ENCODE data around the gene TTC22.

Gene TTC22

DNA sequence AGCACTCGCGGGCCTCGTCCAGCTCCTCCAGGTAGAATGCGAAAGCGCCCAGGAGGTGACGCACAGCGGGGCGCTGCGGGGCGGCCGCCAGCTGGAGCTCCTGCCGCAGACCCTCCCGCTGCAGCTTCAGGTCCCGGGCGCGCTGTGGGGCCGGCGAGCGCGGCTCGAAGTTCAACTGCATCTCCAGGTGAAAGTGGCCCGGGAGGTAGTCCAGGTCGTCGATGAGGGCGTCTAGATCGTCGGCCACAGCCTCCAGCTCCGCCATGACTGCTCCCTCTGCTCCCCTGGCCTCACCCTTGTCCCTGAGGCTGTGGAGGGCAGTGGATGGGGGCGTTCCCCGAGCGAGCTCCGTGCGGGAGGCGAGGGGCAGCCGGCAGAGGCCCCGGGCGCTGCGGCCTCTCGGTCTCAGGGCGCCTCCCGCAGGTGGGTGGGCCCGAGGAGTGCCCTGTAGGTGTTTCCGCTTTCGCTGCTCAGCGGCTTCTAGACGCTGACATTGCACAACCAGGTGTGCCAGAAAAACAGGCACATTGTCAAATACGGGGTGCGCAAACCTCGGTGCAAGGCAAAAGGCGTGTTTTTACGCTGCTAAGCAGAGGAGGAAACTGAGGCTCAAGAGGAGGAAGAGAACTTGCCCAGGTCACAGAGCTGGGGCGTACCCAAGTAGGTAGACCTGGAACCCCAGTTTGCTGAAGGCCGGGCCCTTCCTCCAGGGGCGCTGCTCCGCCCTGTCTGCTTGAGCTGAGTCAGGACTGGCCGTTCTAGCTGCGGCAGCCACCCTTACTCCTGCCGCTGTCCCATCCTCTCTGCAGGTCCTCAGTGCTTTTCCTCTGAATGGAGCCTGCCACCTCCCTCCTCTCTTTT, at the start of gene TTC22:
Gene TTC22 (minus strand): TSS at position 425 of the 861 bp plus-strand sequence. CDS start 160 bp downstream, at position 265.
- DNase-seq (ENCODE audit: low read depth in 2 of 2): peak; percentile 58 to 61

DNA sequence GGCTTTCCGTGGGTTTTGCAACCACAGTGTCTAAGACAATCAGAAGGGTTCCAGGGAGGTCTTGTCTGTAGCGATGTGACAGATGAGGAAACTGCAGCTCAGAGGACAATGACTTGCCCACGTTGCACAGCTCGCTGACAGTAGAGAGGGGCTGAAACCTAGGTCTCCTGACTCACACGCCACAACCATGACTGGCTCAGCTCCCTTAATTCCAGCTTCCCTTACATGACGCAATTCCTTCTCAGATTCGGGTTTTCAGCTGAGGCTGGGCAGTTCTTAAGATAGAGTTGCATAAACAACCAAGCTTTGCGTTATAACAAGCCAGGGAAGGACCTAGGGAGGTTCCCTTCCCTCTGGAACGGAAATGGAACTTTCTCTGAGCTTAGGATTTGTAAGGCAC, 49.6 kb upstream of the TTC22 start:
- no peak for DNase-seq (ENCODE audit: low read depth in 2 of 2)

DNA sequence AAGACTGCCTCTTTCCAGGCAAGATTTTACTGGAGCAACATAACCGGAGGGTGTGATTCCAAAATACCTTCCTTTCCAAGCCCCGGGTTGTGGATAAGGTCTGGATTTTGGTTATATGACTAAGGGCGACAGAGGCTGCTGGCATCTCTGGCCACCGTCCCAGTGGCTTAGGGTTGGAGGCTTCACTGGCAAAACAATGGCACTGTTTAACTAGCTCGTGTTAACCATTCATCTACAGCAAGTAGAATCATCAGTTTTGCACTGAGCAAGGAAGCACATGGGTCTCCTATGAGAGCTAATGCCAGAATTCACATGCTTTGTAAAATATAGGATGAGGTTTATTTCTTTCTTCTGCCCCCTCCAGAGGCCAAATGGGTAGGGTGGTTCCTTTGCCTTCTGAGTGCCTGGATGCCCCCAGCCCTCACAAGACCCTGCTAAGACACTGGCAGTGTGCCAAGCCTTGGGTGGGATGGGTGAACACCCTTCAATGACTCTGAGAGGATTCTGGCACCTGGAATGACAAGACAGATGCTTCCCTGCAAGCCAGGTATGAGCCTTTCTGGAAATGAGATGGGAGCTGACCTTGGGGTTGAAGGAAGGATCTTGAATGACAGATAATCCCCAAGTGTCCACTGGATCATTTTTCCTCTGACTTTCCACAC, 49.1 kb upstream of the TTC22 start:
- no peak for DNase-seq (ENCODE audit: low read depth in 2 of 2)

DNA sequence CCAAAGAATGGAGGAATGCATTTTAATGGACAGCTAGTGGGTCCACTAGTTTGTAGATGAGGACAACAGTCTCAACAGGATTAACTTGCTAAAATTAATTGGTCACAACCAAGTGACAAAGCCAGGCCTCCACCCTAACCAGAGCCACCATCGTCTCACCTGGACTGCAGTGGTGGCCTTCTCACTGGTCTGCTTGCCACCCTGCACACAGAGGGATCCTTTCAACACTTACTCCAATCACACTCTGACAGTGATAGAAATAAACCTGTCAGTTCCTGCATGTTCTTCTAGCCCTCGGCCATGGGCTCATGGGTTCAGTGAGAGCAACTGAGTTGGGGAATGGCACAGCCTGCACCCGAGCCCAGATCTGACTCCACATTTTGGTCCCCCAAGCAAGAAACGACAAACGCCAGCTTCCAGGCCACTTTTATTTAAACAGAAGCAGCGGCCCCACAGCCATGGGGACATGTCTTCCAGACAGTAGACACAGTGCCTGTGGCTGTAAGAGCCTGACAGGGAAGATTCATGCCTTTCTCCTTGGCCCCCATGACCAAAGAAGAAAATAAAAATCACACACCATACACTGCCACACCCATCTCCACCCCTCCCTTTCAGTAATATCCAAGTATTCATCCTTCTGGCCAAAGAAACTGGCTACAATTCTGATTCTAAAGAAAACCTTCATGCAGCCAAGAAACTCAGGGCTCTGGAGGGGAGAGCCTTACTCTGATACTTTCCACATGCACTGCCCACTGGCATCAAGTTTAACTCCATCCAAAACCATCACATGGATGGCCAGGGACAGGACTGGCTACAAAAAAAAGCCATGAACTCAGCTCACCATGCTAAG, 48.3 kb upstream of the TTC22 start:
- DNase-seq (ENCODE audit: low read depth in 2 of 2): no peak

DNA sequence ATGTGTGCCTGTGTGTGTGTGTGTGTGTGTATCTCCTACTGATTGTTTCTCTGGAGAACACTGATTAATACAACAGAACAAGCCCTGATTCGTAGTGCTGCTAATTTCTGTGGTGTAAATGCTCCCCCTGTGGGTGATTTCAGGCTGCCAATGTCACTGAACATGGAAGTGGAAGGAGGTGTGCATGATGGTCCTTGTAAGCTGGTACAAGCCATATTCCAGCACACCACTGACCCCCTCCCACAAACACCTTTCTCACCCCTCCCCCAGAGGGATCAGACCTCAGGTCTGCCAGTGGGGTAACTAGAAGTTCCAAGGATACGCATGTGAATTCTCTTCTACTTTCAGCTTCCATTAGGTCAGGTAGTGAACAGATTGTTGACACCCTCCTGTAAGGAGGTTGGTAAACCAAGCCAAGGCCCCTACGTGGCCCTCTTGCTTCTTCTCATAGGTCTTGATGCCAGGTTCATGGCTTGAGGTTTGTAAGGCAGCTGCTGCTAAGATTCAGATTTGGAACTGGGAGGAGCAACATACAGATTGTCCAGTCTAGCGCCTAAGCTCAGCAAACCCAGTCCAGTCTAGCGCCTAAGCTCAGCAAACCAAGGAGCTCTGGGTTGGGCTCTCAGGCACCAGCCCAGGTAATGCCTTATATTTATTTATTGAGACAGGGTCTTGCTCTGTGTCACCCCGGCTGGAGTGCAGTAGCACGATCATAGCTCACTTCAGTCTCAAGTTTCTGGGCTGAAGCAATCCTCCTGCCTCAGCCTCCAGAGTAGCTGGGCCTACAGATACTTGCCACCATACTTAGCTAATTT, 47.2 kb upstream of the TTC22 start:
- no peak for DNase-seq (ENCODE audit: low read depth in 2 of 2)

DNA sequence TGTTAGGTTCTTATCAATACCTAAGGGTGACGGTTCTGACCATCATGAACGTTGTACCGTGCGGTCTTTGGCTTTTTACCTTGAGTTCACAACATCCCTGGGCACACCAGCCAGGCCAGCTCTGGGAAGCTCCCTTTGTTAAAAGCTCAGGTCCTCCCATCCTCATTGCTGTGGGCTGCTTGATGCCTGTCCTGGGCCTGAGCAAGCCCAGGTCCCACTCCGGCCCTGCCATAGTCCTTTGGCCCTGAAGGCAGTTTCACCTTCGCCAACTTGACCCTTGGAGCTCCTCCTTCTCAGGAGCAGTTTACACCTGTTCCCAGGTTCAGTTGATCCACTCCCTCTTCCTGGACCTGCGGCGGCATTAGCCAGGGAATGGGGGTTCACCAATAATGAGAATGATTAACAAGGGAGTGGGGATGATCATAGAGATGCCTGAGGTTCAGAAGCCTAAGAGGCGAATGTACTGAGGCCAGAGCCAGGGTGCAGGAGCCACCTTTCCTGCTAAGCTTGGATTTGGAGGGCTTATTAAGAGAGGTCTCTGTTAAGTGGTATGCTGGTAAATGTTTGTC, 45.7 kb upstream of the TTC22 start:
- no peak for DNase-seq (ENCODE audit: low read depth in 2 of 2)

DNA sequence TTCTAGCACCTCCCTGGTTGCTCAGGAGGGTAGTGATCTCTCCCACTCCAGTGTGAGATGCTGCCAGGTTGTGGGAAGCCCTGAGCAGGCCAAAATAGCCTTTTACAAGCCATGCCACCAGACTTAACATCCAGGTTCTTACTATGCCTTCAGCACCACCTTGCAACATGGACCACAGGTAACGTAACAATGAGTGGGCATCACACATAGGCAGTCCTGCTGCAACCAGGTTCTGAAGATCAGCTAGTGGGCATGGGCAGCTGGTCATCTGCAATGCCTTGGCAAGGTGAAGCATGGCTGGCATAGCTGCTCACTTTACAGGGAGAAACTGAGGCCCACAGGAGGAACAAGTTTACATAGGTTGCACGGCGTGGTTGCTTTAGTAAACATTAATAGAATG, 45.2 kb upstream of the TTC22 start:
- no peak for DNase-seq (ENCODE audit: low read depth in 2 of 2)

DNA sequence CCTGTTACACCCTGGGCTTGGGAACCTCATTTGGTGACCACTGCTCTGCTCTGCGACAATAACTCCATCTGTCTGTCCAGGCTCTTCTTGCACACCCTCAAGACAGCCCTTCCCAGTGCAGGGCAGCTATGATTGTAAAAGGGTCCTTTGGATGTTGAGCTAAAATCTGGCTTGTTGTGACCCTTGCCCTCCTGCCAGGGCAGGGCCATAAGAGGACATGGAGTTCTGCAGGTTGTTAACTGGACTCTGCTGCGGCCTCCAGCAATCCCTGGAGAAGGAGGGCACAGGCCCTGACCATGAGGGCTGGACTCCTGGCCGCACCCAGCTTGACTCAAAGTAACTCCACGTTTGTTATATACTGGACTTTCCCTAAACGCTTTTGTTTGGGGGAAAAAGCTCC, 44.6 kb upstream of the TTC22 start:
- no peak for DNase-seq (ENCODE audit: low read depth in 2 of 2)

DNA sequence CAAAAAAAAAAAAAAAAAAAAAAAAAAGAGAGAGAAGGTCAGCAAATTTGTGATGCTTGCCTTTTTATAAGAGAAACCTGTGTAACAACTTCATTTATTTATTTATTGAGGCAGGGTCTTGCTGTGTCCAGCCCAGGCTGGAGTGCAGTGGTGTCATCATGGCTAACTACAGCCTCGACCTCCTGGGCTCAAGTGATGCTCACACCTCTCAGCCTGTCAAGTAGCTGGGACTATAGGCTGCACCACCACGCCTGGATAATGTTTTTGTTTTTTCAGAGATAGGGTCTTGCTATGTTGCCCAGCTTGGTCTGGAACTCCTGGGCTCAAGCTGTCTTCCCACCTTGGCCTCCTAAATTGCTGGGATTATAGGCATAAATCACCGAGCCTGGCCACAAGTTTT, 43.4 kb upstream of the TTC22 start:
- no peak for DNase-seq (ENCODE audit: low read depth in 2 of 2)

DNA sequence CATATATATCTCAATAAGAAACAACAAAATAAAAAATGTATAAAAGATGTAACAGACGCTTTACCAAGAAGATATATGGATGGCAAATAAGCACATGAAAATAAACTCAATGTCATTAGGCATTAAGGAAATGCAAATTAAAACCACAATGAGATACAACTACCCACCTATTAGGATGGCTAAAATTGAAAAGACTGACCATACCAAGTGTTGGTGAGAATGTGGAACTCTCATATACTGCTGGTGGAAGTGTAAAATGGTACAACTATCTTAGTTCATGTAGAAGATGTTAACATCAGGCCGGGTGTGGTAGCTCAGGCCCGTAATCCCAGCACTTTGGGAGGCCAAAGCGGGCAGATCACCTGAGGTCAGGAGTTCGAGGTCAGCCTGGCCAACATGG, 42.3 kb upstream of the TTC22 start:
- no peak for DNase-seq (ENCODE audit: low read depth in 2 of 2)

DNA sequence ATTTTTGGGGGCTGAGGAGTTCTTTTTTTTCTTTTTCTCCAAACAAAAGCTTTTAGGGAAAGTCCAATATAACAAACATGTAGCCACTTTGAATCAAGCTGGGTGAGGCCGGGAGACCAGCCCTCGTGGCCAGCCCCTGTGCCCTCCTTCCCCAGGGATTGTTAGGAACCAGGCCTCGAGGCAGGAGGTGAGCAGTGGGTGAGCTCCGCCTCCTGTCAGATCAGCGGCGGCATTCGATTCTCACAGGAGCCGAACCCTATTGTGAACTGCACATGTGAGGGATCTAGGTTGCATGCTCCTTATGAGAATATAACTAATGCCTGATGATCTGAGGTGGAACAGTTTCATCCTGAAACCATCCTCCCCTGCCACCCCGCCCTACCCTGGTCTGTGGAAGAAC, 41.8 kb upstream of the TTC22 start:
- no peak for DNase-seq (ENCODE audit: low read depth in 2 of 2)

DNA sequence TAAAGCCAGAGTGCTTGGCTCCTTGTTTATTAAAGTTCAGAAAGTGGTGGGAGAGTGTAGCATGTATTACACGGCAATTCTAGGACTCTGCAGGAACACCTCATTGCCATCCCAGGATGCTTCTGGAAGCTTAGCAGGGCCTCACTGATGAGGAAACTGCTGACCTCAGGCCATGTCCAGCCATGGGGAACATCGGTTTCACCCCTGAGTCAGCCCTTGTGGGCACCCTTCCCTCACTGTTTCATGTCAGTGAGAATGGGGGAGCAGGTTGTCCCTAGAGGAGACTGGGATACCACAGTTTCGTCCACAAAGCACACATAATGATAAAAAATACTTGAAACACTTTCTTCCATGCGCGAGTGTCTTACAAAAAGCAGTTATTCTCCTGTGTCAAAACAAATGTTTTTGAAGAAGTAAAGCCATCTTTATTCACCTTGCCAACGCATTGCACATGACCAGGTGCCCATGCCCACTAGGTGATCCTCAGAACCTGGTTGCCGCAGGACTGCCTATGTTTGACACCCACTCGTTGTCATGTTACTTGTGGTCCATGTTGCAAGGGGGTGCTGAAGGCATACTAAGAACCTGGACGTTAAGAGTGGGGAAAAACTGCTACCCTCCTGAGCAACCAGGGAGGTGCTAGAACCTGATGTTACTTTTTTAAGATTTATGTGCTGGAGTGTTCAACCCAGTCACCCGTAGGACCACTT, 41.2 kb upstream of the TTC22 start:
- DNase-seq (ENCODE audit: low read depth in 2 of 2): no peak

DNA sequence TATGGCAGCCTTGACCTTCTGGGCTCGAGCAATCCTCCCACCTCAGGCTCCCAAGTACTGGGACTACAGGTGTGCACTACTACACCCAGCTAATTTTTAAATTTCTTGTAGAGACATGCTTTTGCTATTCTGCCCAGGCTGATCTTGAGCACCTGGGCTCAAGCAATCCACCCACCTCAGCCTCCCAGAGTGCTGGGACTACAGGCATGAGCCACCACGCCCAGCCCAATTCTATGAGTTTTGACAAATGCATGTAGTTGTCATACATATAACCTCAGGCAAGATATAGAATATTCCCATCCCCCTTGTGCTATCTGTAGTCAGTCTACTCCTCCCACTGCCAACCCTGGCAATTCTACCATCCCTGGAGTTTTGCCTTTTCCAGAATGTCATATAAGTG, 38.7 kb upstream of the TTC22 start:
- no peak for DNase-seq (ENCODE audit: low read depth in 2 of 2)

DNA sequence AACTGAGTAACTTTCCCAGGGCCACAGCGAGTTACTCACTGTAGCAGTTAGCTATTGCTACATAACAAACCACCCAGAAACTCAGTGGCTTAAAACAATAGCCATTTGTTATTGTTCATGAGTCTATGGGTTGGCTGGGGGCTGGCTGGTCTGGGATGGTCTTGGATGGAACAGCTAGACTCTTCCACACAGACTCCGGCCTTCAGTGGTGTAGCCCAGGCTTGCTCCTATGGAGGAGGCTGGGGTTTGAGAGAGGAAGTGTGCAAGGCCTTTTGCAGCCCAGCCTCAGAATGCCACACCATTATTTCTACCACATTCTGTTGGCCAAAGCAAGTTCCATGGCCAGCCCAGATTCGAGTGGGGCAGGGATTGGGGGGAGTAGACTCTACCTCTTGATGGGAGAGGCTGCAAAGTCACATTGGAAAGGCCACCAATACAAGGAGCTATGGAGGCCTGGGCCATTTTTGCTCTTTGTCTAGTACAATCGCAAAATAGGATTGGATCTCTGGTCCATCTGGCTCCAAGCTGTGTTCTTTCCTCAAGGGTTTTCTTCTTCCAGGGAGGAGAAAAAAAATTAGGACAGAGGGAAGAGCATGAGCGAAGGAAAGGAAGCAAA, 37.5 kb upstream of the TTC22 start:
- DNase-seq (ENCODE audit: low read depth in 2 of 2): no peak

DNA sequence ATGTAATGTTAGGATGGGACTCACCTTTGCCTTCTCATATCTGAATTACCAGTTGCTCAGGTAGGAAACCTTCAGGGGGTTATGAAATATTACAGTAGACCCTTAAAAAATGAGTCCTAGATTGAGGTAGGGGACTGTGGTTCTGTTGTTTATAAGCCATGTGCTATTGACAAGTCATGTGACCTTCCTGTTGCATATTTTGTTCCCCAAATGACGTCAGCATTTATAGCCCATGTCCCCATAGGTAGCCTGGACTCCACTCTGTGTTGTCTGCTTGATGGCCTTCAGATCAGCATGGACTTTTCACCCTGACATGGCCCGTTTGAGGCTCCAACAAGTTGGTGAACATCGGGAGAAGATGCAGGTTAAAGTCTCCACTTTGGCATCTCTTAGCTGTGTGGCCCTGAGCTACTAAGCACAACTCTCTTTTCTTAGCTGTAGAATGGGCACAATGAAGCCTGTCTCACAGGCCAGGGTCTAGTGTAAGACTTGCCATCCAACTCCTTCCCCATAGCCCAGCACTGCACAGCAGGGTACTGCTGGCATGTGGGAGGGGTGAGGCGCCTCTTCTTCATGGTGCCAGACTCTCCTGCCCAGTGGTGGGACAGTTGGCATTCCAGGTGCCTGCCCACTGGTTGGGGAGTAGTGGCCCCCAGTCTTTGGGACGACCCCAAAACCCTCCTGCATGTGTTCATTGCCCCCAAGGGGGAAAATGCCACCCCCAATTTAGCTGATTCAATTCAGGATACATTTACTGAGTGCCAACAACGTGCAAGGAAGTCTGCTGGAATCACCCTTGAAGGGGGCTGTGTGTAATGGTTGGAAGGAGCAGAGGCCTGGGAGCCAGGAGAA, 36.1 kb upstream of the TTC22 start:
- DNase-seq (ENCODE audit: low read depth in 2 of 2): no peak

DNA sequence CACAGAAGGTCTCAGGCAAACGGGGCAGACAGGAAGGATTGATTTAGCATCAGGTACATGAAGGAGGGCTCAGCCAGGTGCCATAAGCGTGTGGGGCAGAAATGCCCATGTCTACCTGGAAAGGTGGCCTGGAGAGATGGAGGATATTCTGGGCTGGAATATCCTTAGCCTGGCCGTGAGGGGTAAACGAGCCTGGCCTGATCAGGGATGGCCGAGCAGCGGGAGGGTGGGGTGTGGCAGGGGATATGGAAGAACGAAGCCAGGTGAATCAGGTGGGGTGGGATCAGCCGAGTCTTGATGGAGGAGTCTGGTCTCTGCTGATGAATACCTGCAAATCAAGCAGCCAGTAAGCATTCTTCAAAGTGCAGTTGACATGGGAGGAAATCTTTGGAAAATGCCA, 35.5 kb upstream of the TTC22 start:
- DNase-seq (ENCODE audit: low read depth in 2 of 2): no peak

DNA sequence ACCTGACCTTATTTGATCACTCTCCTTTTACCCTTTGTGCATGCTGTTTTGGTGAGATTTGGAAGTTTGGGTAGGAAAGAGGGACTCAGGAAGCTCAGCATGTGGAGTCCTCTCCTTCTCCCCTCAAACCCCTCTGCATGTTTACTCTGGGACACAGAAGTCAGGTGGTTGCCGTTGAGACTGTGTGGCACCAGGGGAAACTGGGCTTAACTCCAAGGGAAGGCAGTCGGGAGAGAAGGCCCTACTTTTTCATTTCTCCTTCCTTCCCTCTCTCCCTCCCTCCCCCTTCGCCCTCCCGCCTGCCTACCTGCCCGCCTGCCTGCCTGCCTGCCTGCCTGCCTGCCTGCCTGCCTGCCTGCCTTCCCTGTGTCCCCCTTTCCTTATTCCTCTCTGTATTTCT, 34.8 kb upstream of the TTC22 start:
- no peak for DNase-seq (ENCODE audit: low read depth in 2 of 2)

DNA sequence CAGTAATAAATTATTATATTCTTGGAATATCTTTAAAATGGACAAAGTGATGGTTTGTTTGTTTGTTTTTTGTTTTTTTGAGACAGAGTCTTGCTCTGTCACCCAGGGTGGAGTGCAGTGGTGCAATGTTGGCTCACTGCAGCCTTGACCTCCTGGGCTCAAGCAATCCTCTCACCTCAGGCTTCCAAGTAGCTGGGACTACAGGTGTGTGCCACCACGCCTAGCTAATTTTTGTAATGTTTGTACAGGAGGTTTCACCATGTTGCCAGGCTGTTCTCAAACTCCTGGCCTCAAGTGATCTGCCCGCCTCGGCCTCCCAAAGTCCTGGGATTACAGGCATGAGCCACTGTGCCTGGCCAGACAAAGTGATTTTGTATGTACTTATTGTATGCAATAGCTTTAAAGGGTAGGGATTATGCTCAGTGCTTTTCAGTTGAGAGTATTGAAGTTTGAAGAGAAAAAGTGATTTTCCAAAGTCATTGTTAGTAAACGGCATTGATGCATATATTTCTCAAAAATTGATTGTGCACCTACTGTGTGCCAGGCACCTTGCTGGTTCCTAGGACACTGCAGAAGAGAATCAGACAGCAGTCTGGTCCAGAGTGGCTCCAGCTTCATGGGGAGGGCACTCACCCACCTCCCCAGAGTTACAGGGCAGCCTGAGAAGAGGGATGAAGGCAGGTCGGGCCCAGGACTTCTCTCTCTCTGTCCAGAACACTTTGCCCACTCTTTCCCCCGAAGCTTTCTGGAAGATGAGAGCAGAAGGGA, 34.2 kb upstream of the TTC22 start:
- no peak for DNase-seq (ENCODE audit: low read depth in 2 of 2)
